ENCODE results near the gene PHB1. TPM values are rescaled to one million over a fixed set of nuclear protein-coding genes. Genes with fewer than 3 reads are reported as not detected.

The PHB1 gene
- total and polyA plus RNA-seq, 2 of the 8 experiments (the other 6 are each of a cell fraction or from before 2014, with no cell fraction given): 386 to 597 TPM

DNA sequence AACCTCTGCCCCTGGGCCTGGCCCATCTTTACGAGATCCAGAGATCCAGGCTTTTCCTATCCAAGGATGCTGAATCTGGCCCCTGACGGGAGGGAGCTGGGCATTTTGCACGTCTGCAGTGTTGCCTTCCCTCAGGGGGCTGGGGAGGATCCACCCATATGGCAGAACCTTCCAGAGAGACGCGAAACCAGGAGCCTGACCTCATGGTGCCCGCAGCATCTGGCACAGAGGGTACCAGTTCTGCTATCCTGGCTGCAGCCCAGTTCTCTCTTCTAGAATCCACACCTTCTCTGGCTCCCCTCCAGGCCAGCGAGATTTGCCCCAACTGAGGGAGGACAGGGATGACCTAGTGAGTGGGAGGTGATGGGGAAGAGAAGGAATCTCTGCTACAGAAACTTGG, 32.1 kb downstream of the PHB1 start:
- H3K79me2 ChIP-seq (ENCODE audit: control insufficient read depth in 1 of 2, insufficient read depth in 2 of 2, low read length in 2 of 2): no peaks in the 10 kb centered on the region
- H3K79me1 ChIP-seq (ENCODE audit: low read depth, low read length): no peaks in the 10 kb centered on the region
- no peak overlapping the region for H3K18ac ChIP-seq (ENCODE audit: extremely low read depth, low read length)
- no peak overlapping the region for H2BK5ac ChIP-seq (ENCODE audit: low read depth, low read length)
- H2AFZ ChIP-seq (ENCODE audit: low read length): no peak overlapping the region
- no peak overlapping the region for H2BK12ac ChIP-seq (ENCODE audit: low read depth, low read length)
- no peak overlapping the region for H2BK15ac ChIP-seq (ENCODE audit: low read length)
- H3K36me3 ChIP-seq (ENCODE audit: control insufficient read depth in 2 of 4, insufficient read depth in 4 of 4, low read length in 3 of 4): no peaks in the 10 kb centered on the region
- no peak overlapping the region for H3K27ac ChIP-seq (ENCODE audit: low read depth, low read length)
- no peak overlapping the region for H4K8ac ChIP-seq (ENCODE audit: extremely low read depth, insufficient read depth, low read length)
- no peaks in the 10 kb centered on the region for H4K20me1 ChIP-seq (replicated peaks in 1 of 2; ENCODE audit: control insufficient read depth in 1 of 2, insufficient read depth in 2 of 2, low read length in 2 of 2)
- DNase-seq (ENCODE audit: low read depth in 1 of 2, low spot score in 2 of 2) (no peak), FAIRE-seq (no peak)
- H3K14ac ChIP-seq (ENCODE audit: insufficient read length): no peak overlapping the region
- no peaks in the 10 kb centered on the region for H3K27me3 ChIP-seq (replicated peaks in 1 of 4; ENCODE audit: control insufficient read depth in 3 of 4, extremely low read depth in 1 of 4, insufficient read depth in 3 of 4, low read length in 3 of 4)
- no peak overlapping the region for H3K4me3 ChIP-seq (ENCODE audit: extremely low read depth in 1 of 4, insufficient read depth in 2 of 4, low read depth in 3 of 4, low read length in 4 of 4)
- no peak overlapping the region for H2BK20ac ChIP-seq (ENCODE audit: low read length)
- no peak overlapping the region for H3K9ac ChIP-seq (replicated peaks in 1 of 4; ENCODE audit: extremely low read depth in 1 of 4, low read depth in 3 of 4, low read length in 3 of 4)
- H2AK5ac ChIP-seq (ENCODE audit: low read depth, low read length): no peak overlapping the region
- H3K23me2 ChIP-seq (ENCODE audit: low read depth, low read length): no peaks in the 10 kb centered on the region
- H3K23ac ChIP-seq (ENCODE audit: insufficient read length): no peak overlapping the region
- H3K4me1 ChIP-seq (replicated peaks in 1 of 4; ENCODE audit: control insufficient read depth in 3 of 4, insufficient read depth in 4 of 4, low read length in 3 of 4): no peaks in the 10 kb centered on the region
- ChIA-PET POLR2A (ENCODE audit: partially characterized antibody) (interaction anchor here (1.0 to 1.4 kb wide), 2 partner anchors 20 to 36 kb away, joined by 3 to 4 read pairs; partner anchors contain the start of gene ZNF652), CTCF (ENCODE audit: partially characterized antibody) (interaction anchor here (0.7 to 7.5 kb wide), 6 partner anchors 9 to 174 kb away, joined by 3 to 65 read pairs (median 5); no protein-coding TSS in a partner anchor)
- 84% methylated on average over 7 of the region's 7 CpGs; no CpG with 5 or more reads in 1 of the 2 experiments for WGBS, 2 experiments (ENCODE audit: extremely low coverage in 1 of 2, insufficient coverage in 1 of 2, insufficient read length in 1 of 2, insufficient replicate concordance in 2 of 2, low coverage in 1 of 2, low lambda C conversion rate in 2 of 2, missing lambda C conversion rate in 1 of 2)
- no peaks in the 10 kb centered on the region for H3K9me3 ChIP-seq (ENCODE audit: insufficient read depth in 2 of 2, low read depth in 1 of 2, low read length in 1 of 2)
- no peak overlapping the region for H4K5ac ChIP-seq (ENCODE audit: insufficient read length, low read depth, low read length)
- no peak overlapping the region for H3K56ac ChIP-seq (replicated peaks; ENCODE audit: insufficient read length, low read depth, low read length)
- H4K91ac ChIP-seq (replicated peaks; ENCODE audit: insufficient read length, low read length): no peak overlapping the region
- H3K4me2 ChIP-seq (ENCODE audit: insufficient read depth in 1 of 2, low read depth in 2 of 2, low read length in 2 of 2): no peak overlapping the region
- no peak overlapping the region for H2BK120ac ChIP-seq (replicated peaks; ENCODE audit: low read depth, low read length)
- peak overlapping the region; percentile 25 for H3K4ac ChIP-seq (replicated peaks; ENCODE audit: insufficient read length, low read depth, low read length)
- TF ChIP-seq CREB1 (IDR thresholded peaks at IDR 0.05) (no peak), CHD2 (IDR thresholded peaks at IDR 0.05; ENCODE audit: low read length) (no peak)
